ENCODE measurements around the gene ARPC3. TPM values are rescaled to one million over a fixed set of nuclear protein-coding genes. Genes with fewer than 3 reads are reported as not detected.

ARPC3 gene
- total RNA-seq, 1 experiment from 2014 or later = 188 TPM

GRCh38 chr12:110403976-110404682 is 46.0 kb downstream of the ARPC3 start:
- H3K14ac ChIP-seq (ENCODE audit: insufficient read depth, low read length) = peak overlapping the region; percentile 88; the same call in 1 of the 2 replicates
- H3K36me3 Mint-ChIP-seq (ENCODE audit: insufficient read depth in 1 of 3, low read depth in 3 of 3) = peaks cover 16 to 31% (median 26%) of the 10 kb centered on the region in 3 experiments; a peak in 6 of 7 replicates
- no peak overlapping the region for H4K8ac ChIP-seq (replicated peaks; ENCODE audit: insufficient read length, low read depth, low read length)
- H3K4me1 ChIP-seq (ENCODE audit: insufficient read depth, low read length) = no peaks in the 10 kb centered on the region
- peak overlapping the region; percentile 42 for H3K56ac ChIP-seq (ENCODE audit: insufficient read length, low read depth, low read length)
- no peaks in the 10 kb centered on the region for H3K27me3 ChIP-seq (ENCODE audit: insufficient read depth, low read length)
- H3K79me2 ChIP-seq (ENCODE audit: insufficient read depth, low read length) = peaks cover 20% of the 10 kb centered on the region; the same call in 1 of the 2 replicates
- WGBS (ENCODE audit: extremely low coverage, insufficient read length, low lambda C conversion rate) = no CpG with 5 or more reads among the region's 21 CpGs
- H3K4me3 Mint-ChIP-seq = peak overlapping the region; percentile 99 to 100
- no peak overlapping the region for H4K91ac ChIP-seq (ENCODE audit: insufficient read length, low read depth, low read length)
- H3K4me1 Mint-ChIP-seq = peaks cover 6 to 8% of the 10 kb centered on the region in 2 experiments
- peak overlapping the region; percentile 96 for H2AFZ ChIP-seq (ENCODE audit: low read length)
- H3T11ph ChIP-seq (ENCODE audit: low read length) = peak overlapping the region; percentile 38
- H3K9me3 ChIP-seq (ENCODE audit: control insufficient read depth, low read depth, low read length) = no peaks in the 10 kb centered on the region
- H4K20me1 ChIP-seq (ENCODE audit: control insufficient read depth, insufficient read depth, insufficient read length) = no peaks in the 10 kb centered on the region
- H3K27ac ChIP-seq (ENCODE audit: insufficient read length, low read depth, low read length) = peak overlapping the region; percentile 90
- peak overlapping the region; percentile 33 for H4K5ac ChIP-seq (ENCODE audit: insufficient read length, low read depth, low read length)
- H3K9me3 Mint-ChIP-seq = peaks cover 0 to 3% of the 10 kb centered on the region in 2 experiments; a peak in 2 of 5 replicates
- peak overlapping the region; percentile 81 for H3K18ac ChIP-seq (ENCODE audit: insufficient read length, low read depth, low read length)
- H3K23me2 ChIP-seq (ENCODE audit: insufficient read length, low read depth, low read length, poor library complexity, severe bottlenecking) = no peaks in the 10 kb centered on the region
- H2BK12ac ChIP-seq (ENCODE audit: insufficient read length, low read depth, low read length) = no peak overlapping the region
- H3K79me1 ChIP-seq (ENCODE audit: insufficient read depth, low read depth, low read length, poor library complexity, severe bottlenecking) = no peaks in the 10 kb centered on the region
- no peak for TF ChIP-seq CTCF (conservative IDR thresholded peaks at IDR 0.05)
- H2AK5ac ChIP-seq (ENCODE audit: insufficient read length, low read length) = no peak overlapping the region
- peak overlapping the region; percentile 100 for H3K27ac Mint-ChIP-seq
- H2BK20ac ChIP-seq (ENCODE audit: low read depth, low read length, poor library complexity, severe bottlenecking) = no peak overlapping the region
- peak overlapping the region; percentile 95 for H3K9ac ChIP-seq (ENCODE audit: extremely low read depth, insufficient read length, low read length)
- no peak overlapping the region for H3K23ac ChIP-seq (ENCODE audit: insufficient read length, low read depth, low read length)
- H2BK120ac ChIP-seq (ENCODE audit: low read depth, low read length, poor library complexity, severe bottlenecking) = no peak overlapping the region
- H2BK15ac ChIP-seq (ENCODE audit: low read depth, low read length) = no peak overlapping the region
- no peaks in the 10 kb centered on the region; the same call in 1 of the 2 replicates for H3K27me3 Mint-ChIP-seq (ENCODE audit: low read depth)
- peak; percentile 83 for DNase-seq
- H3K4me2 ChIP-seq (ENCODE audit: insufficient read depth, insufficient read length, low read length) = peak overlapping the region; percentile 77
- H2BK5ac ChIP-seq (ENCODE audit: insufficient read length, low read length) = peak overlapping the region; percentile 18
- no peak overlapping the region for H3K4ac ChIP-seq (ENCODE audit: low read depth, low read length)
